Activated T-cell treated with anti-CD3 and anti-CD28 coated beads for 4 hours (primary cell): ENCODE results near the gene UTF1.

Experiments used
- DNase-seq: peaks from one replicate; pipeline ENCODE4 v3.0.0-alpha.2; 2020

UTF1 gene

DNA sequence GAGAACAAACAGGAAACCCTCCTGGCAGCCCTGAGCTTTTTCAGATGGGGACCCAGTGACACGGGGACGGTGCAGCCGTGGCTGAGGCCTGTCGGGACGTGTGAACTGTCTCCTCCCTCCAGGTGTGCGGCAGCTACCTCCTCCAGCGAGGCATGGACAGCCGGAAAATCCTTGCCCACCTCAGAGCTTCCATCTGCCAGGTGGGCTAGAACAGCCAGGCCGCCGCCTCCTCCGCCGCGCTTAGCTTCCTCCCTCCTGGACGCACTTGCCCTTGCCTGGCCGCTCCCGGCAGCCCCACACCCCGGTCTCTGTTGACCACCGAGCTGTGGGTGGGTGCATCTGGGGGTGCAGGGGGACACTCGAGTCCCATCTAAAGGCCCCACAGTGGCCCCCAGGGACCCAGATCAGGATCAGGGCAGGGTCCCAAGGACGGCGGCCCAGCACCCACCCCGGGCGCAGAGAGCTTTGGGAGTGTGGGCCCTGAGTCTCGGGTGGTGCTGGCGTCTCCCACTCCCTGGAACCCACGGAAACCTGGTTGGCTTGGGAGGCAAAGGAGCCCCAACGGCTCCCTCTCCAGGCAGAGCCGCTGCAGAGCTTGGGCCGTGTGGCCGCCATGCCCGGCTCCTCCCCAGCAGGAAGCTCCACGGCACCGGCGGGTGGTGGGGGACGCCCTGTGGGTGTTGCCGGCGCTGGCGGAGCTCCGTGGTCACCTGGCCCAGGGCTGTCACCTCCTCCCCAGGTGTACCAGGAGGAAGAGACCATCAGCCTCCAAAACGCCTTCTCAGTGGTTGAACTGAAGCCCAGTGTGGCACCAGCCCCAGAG lies 32.9 kb upstream of the UTF1 start:
- DNase-seq: no peak

DNA sequence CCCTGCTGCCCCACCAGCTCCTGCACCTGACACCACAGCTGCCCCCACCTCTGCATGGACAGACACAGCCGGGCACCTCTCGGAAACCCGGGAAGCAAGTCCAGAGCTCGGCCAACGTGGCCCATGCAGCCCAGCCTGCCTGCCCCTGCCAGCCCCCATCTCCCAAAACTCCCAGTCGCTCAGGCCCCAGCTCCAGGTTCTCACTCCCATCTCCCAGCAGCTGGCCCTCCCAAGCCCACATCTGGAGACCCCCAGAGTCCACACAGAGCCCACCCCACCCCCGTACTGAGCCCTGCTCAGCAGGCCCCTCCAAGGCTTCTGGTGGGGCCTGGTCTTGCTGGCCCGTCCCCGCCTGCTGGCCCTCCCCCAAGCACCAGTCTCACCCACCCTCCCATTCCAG lies 32.2 kb upstream of the UTF1 start:
- no peak for DNase-seq

DNA sequence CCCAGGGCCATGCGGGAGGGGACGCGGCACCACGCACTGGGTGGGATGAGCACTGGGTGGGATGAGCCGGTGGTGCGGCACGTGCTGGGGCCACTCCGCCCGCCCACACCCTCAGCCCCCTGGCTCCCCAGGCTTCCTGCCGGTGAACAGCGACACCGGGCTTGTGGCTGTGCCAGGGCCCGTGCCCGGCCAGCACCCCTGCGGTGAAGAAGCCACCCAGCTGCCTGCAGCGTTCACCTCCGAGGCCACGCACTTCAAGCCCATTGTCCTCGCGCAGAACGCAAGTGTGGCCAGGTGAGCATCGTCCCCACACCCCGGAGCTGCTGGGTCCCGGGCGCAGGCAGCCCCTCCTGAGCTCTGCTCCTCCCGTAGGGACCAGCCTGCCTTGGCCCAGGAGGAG lies 31.8 kb upstream of the UTF1 start:
- no peak for DNase-seq

DNA sequence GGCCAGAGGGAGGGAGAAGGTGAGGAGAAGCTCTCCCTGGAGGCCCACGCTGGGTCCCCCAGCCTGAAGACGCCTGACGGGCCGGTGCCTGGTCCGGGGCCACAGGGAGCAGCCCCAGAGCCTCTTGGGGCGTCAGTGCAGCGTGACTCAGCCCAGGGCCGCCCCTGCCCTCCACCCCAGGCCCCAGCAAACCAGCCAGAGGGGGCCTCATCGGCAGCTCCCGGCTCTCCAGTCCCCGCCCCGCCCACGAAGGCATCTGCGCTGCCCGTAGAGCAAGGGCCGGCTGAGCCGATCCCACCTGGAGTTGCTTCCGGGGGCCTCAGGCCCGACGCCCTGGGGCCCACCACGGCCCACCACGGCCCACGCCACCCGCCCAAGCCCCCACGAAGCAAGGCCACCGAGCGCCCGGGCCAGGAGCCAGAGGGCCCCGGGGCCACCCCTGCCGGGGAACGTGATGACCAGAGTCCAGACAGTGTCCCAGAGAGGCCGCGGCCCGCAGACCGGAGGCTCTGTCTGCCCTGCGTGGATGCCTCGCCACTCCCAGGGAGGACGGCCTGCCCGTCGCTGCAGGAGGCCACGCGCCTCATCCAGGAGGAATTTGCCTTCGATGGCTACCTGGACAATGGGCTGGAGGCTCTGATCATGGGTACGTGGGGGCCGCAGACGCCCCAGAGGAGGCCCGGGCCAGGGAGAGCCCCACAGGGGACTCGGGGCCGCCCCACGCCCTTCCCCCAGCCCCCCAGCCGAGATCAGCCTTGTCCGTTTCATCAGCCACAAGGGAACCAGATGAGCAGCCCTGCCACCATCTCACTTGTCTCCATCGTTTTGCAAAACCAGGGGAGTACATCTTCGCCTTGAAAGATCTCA lies 31.2 kb upstream of the UTF1 start:
- no peak for DNase-seq

DNA sequence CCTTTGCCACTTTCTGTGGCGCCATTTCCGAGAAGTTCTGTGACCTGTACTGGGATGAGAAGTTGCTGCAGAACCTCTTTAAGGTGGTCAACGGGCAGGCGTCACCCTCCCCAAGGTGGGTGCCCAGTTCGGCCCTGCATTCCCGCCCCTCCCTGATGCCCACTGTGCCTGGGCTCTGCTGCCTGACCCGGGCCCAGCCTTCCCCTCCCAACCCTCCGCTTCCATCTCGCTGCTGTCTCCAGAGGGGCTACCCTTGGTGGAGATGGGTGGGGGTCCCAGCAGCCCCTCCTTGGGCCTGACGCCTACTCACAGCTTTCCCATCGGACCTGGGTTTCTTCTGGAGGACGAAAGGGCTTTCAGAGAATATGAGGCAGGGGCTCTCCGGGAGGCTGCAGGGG lies 30.5 kb upstream of the UTF1 start:
- no peak for DNase-seq

DNA sequence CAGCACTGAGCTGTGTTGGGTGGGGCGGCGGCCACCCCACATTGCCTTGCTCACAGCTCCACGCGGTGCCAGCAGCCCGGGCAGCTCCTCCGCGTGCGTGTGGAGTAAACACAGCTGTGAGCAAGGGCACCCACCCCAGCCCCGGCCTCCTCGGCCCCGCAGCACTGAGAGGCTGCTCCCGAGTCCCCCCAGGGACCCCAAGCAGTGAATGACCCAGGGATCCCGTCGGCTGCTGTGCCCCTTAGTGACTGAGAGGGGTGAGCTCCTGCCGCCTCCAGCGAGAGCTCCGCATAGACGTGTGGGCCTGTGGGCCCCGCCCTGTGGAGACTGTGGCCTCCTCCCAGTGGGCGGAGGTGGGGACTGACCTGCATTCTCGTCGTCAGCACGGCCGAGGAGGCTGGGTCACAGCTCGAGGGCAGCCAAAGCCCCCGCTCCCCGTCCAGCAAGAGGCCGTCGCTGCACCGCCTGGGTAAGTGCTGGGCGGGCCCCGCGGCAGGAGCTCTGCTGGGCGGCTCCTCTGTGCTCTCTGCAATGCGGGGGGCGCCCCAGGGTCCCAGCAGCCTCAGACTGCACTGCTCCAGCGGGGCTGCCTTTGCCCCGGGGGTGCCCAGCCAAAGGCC lies 29.9 kb upstream of the UTF1 start:
- DNase-seq: no peak

DNA sequence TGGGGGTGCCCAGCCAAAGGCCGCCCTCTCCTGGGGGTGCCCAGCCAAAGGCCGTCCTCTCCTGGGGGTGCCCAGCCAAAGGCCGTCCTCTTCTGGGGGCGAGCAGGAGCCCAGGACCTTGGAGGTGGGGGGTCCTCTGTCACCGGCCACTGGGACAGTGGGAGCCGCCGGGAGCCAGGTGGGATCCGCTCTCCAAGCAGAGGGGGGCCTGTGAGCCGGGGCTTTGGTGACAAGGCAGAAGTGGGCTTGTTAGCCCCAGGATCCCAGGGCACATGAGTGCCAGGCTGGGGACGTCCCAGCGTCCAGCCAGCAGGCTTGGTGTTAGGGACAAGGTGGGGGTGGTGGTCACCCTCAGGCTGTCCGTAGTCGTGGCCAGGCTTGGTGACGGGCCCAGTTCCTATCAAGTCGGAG lies 29.4 kb upstream of the UTF1 start:
- DNase-seq: no peak

DNA sequence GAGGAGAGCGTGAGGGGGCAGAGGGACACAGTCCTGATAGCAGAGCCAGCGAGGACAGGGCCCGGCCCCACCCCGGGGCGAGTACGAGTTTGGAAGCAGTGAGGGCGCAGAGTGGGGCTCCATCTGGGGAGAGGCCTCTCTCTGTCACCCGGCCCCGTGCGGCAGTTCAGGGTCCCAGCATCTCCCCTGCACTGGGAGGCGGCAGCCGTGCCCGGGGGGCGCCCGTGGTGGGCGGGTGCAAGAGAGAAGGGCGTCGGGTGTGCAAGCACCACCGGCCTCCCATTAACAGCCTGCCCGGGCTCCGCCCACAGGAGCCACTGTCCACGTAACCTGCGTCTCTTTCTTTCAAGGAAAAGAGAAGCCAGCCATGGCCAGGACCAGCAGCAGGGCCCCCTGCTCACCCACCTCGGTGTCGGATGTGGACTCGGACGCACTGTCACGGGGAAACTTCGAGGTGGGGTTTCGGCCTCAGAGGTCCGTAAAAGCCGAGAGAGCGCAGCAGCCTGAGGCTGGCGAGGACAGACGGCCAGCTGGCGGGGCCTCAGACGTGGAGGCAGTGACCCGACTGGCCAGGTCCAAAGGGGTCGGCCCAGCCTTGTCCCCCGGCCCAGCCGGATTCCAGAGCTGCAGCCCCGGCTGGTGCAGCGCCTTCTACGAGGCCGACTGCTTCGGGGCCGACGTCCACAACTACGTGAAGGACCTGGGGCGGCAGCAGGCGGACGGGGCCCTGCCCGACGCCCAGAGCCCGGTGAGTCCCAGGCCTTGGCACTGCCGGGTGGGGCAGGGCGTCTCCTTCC lies 28.7 kb upstream of the UTF1 start:
- DNase-seq: no peak

DNA sequence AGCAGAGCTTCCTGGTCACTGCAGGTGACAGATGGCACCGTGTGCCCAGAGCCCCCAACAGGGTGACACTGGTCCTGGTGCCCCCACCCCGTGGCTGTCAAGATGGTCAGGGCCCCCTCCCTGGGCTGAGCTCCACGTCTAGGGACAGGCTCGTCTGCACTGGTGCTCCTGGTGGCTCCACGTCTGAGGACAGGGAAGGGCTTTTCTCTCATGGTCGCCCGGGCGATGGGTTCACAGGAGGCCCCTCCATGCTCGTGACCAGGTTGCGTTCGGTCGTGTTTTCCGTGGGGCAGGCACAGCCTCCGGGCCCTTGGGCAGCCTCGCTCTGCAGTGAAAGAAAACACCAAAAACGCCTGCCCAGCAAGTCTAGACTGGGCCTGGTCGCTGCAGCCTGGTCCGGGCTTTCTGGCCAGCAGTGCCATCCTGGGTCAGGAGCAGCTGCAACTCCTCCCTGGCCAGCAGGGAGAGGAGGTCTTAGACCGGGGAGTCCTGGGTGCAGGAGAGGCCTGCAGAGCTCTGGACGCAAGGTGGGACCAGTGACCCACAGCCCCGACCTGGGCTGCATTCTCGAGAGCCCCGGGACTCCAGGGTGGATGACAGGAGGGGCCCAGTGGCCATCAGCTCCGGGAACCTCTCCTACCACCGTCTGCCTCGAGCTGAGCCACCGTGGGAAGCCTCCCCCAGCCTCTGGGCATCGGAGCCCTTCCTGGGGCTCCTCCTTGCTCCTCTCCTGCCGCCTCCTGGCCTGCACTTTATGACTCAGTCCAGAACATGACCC lies 27.9 kb upstream of the UTF1 start:
- DNase-seq: no peak

DNA sequence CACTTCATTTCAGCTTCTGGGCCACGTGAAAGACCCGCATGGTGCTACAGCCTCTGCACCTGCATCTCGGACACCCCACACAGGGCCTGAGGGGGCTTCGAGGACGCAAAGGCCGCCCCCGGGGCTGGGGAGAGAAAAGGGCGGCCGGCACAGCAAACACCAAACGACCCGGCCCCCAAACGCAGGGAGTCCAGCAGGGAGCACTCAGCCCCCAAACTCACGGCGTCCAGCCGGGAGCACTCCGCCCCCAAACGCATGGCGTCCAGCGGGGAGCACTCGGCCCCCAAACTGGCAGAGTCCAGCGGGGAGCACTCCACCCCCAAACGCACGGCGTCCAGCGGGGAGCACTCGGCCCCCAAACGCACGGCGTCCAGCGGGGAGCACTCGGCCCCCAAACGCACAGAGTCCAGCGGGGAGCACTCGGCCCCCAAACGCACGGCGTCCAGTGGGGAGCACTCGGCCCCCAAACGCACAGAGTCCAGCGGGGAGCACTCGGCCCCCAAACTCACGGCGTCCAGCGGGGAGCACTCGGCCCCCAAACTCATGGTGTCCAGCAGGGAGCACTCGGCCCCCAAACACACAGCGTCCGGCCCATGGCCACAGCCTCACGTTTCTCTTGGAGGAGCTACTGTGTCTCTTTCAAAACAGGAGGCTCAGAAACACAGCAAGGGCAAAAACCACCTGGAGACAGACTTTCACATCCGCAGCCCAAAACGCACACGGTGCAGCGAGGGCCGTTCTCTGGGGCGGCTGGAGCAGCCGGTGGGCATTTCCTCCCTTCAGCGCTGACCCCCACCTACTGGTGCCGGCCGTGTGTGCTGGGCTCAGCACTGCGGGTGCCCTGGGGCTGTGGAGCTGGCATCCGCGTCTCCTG lies 27.0 kb upstream of the UTF1 start:
- no peak for DNase-seq

DNA sequence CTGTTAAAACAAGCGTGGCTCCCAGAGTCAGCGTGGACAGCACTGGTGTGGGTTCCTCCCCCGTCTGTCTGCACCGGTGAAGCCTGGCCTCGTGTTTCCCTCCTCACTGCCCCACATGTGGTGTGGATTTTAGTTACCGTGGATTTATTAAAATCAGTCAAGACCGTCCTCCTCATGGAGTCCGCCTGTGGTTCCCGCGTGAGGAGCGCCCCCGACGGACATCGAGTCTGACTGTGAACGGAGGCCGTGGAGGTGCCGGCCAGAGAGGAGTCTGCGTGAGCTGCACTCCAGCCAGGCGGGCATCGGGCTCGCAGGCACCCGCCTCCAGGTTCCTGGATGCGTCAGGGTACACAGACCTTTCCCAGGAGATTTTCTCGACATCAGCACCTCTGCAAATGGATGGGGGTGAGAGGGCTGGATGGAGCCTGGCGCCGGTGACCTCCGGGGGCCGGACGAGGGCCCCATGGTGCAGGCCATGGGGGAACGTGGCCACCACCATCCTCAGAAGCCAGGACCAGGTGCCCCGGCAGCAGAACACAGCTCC lies 26.3 kb upstream of the UTF1 start:
- DNase-seq: no peak

DNA sequence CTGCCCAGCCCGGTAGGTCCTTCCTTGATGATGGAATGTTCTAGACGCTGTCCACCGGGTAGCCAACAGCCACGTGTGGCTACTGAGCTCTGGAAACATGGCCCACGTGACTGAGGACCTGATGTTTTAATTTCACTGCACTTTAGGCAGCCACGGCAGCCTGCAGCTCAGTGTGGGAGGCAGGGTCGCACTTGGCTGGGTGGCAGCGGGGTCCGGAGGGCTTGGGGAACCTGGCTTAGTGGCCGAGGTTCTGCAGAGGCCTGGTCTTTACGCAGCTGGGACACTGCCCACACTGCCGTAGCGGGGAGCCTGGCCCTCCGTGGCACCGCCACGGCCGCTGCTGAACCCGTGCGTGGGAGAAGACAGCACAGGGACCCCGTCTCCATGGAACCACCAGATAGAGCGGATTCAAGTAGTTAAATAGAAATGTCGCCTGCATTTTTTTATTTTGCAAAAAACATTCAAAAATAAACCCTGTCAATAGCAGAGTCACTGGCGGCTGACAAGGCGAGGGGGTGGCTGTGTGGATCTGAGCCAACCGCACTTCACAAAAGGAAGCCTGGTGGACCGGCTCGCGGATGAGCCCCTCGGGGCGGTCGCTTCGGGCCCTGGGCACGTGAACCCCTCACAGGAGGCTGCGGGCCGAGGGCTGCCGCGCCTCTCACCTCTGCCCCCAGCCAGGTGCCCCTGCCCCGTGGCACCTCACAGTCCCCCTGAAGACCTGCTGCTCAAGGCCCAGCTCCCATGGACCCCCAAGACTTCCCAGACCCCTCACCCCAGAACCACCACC lies 25.6 kb upstream of the UTF1 start:
- no peak for DNase-seq

DNA sequence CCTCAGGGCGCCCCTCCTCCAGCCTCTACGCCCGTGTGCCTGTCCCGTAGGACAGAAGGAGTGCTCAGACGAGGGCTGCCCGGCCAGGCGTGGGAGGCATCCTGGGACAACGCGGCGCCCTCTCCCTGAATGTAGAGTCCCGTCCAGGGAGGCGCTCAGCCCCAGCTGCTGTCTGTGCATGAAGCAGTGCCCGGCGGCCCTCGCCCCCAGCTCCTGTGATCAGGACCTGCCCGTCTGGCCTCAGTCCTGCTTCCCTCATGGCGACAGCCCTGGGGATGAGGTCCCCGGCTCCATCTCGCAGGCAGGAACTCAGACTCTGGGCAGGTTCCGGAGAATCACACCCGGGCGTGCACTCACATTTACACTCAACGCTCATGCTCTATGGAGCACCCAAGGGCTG lies 24.9 kb upstream of the UTF1 start:
- DNase-seq: no peak

DNA sequence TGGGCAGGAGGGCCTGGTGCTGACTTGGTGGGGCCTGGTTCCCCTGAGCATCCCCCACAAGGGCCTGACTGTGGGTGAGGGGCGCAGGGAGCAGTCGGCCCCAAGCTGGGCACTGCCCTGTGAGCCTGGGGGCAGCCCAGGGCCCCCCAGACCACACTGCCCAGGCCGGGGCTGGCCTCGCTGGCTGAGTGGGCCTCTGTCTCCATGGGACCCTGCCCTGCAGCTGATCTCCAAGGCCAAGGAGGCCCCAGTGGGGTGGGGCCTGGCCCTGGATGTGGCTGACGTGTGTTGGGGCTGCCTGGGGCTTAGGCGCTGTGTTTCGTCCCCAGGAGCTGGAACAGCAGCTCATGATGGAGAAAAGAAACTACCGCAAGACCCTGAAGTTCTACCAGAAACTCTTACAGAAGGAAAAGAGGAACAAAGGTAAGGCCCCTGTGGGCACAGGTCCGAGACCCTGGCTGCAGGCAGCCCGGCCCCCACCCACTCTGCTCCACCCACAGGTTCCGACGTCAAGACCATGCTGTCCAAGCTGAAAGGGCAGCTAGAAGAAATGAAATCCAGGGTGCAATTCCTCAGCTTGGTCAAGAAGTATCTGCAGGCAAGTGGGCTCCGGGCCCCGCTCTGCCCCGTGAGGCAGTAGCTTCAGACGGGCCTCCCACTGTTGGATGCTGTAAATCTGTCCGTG lies 23.5 kb upstream of the UTF1 start:
- DNase-seq: no peak

DNA sequence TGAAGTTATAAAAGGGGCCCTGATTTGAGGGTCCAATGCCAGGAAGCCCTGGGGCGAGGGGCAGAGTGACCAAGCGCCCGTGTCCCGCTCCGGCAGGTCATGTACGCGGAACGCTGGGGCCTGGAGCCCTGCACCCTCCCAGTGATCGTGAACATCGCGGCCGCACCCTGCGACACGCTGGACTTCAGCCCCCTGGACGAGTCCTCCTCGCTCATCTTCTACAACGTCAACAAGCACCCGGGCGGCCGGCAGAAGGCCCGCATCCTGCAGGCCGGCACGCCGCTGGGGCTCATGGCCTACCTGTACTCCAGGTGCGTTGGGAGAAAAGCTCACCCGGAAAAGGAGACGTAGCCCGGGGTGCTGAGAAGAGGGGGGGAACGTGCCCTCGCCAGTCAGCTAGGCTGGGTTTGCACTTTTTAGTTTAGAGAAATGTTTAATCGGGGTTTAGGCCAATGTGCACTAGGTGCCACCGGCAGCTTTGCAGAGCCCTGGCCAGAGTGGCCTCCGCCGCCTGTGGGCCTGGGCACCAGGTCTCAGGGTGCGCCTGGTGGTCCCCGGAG lies 22.9 kb upstream of the UTF1 start:
- DNase-seq: no peak

DNA sequence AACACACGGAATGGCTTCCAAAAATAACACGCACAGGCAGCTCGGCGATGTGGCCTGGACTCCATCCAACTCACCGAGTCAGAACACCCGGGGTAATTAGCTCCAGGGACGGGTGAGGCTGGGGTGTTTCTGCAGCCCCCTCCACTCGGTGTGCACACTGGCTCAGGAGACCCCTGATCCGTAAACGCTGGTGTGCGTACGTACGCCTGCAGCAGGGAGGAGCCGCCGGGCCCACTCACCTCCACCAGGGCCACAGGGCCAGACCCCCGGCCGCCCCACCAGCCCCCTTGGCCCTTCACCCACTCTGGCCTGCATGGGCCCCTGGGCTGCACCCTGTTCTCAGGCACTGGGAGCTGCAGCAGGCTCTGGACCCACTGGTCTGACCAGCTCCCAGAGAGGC lies 22.4 kb upstream of the UTF1 start:
- no peak for DNase-seq

DNA sequence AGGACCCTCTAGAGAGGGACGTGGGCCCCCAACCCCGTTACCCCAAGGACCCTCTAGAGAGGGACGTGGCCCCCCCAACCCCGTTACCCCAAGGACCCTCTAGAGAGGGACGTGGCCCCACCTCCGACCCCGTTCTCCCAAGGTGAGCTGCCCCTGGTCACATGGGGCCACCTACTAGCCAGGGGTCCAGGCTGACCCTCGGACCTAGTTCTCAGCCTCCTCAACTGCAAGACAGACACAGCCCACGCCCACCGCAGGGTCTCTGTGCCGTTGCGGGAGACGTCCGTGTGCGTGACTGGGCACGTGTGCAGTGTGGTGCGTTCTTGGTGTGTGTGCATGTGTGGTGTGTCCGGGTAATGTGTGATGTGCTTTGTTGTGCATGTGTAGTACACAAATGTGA lies 21.6 kb upstream of the UTF1 start:
- no peak for DNase-seq

DNA sequence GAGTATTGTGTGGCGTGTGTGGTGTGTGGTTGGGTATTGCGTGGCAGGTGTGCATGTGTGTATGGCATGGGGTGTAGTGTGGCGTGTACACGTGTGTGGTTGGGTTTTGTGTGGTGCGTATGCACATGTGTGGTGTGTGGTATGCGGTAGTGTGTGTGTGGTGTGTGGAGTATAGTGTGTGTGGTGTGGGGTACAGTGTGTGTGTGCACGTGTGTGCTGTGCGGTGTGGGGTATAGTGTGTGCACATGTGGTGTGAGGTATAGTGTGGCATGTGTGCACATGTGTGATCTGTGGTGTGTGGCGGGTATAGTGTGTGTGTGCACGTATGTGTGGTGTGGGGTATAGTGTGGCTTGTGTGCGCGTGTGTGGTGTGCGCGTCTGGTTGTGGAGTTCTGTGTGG lies 20.9 kb upstream of the UTF1 start:
- no peak for DNase-seq

DNA sequence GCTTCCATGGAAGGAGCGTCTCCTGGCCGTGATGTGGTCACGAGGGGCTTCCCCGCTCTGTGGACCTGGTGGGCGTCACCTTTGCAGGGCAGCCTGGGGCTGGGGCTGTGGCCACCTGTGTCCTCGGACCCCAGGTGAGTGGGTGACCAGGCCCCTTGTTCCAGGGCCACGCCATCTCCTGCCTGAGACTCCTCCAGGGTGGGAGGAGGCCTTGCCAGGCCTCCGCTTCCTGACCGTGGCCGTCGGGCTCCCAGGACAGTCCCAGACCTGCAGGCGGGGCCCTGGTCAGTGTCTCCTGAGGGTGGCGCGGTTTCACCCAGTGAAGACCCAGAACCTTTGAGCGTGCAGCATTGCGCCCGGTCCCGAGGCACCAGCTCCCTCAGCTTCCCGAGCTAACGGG lies 20.4 kb upstream of the UTF1 start:
- no peak for DNase-seq
